H1 (cell line): ENCODE results near the gene ARMH1. TPM values are rescaled to one million over a fixed set of nuclear protein-coding genes. Genes with fewer than 3 reads are reported as not detected.

ENCODE experiments used
- HDAC2 ChIP-seq, 2 experiments: fragments of 300-600 bp in 1 of 2; sonication (generic) in 1 of 2; IDR thresholded peaks; 2 replicates each; pipeline ENCODE4 v1.6.1; 2011 to 2012; ENCODE audit warnings: low read depth in 2 of 2, low read length in 2 of 2, mild to moderate bottlenecking in 2 of 2, moderate library complexity in 2 of 2, borderline replicate concordance in 1 of 2, inconsistent platforms in 1 of 2
- KDM5A ChIP-seq: fragments of 200-600 bp; IDR thresholded peaks from 2 replicates; pipeline ENCODE4 v1.7.1; 2012; ENCODE audit warnings: mild to moderate bottlenecking, low read length, inconsistent platforms, mixed read lengths
- NANOG ChIP-seq: IDR thresholded peaks from 2 replicates; pipeline ENCODE4 v1.6.1; 2011; ENCODE audit warnings: low read length, low read depth, mild to moderate bottlenecking, inconsistent platforms; ENCODE audit not compliant: insufficient read depth, poor library complexity, severe bottlenecking
- POU5F1 ChIP-seq: IDR thresholded peaks from 2 replicates; pipeline ENCODE4 v1.6.1; 2011; ENCODE audit warnings: low read depth, mild to moderate bottlenecking, low read length, moderate library complexity
- RFX5 ChIP-seq: IDR thresholded peaks from 2 replicates; pipeline ENCODE4 v1.6.1; 2011; ENCODE audit warnings: low read depth, low read length, improper control_type of control experiment, borderline replicate concordance
- SP4 ChIP-seq: IDR thresholded peaks from 2 replicates; pipeline ENCODE4 v1.6.1; 2012; ENCODE audit warnings: low read length, inconsistent platforms
- TBP ChIP-seq: IDR thresholded peaks from 2 replicates; pipeline ENCODE4 v1.6.1; 2011; ENCODE audit warnings: low read depth, low read length, improper control_type of control experiment
- YY1 ChIP-seq: IDR thresholded peaks from 2 replicates; pipeline ENCODE4 v1.6.1; 2011; ENCODE audit warnings: low read depth, mild to moderate bottlenecking, low read length
- polyA plus RNA-seq, 7 experiments: library from polyadenylated mRNA; depleted of rRNA in 3 of 7; stranded (reverse) in 5 of 7; unstranded in 2 of 7; fragments of >200 nt in 5 of 7; fragments of 200-250 nt in 2 of 7; gene quantifications; 1 replicate in 5 of 7; 2 replicates in 1 of 7; 4 replicates in 1 of 7; pipeline versions ENCODE4 v1.2.1 to v1.2.3, GENCODE V29; 2011 to 2013; ENCODE audit warnings: missing spikeins in 2 of 7, mixed read lengths in 2 of 7
- total RNA-seq: library from RNA; stranded (reverse); fragmentation: NEBNext Ultra II Directional; extraction: Animal tissue kit (Norgen Biotek cat#: 25700); gene quantifications from 2 replicates; pipeline ENCODE4 v1.2.1, GENCODE V29; 2021
- TF ChIP-seq, protein P1 (sequence below): fragments of 300-600 bp; sonication (generic); IDR thresholded peaks from 2 replicates; pipeline ENCODE4 v1.7.1; 2012; ENCODE audit warnings: low read length, moderate library complexity, mild to moderate bottlenecking, inconsistent platforms; ENCODE audit not compliant: insufficient replicate concordance
- TF ChIP-seq, protein P2 (sequence below): IDR thresholded peaks from 2 replicates; pipeline ENCODE4 v1.6.1; 2012; ENCODE audit warnings: inconsistent platforms

Gene ARMH1
- total and polyA plus RNA-seq, 2 of the 8 experiments (the other 6 are each of a cell fraction or from before 2014, with no cell fraction given) = 0.82 to 0.85 TPM

DNA sequence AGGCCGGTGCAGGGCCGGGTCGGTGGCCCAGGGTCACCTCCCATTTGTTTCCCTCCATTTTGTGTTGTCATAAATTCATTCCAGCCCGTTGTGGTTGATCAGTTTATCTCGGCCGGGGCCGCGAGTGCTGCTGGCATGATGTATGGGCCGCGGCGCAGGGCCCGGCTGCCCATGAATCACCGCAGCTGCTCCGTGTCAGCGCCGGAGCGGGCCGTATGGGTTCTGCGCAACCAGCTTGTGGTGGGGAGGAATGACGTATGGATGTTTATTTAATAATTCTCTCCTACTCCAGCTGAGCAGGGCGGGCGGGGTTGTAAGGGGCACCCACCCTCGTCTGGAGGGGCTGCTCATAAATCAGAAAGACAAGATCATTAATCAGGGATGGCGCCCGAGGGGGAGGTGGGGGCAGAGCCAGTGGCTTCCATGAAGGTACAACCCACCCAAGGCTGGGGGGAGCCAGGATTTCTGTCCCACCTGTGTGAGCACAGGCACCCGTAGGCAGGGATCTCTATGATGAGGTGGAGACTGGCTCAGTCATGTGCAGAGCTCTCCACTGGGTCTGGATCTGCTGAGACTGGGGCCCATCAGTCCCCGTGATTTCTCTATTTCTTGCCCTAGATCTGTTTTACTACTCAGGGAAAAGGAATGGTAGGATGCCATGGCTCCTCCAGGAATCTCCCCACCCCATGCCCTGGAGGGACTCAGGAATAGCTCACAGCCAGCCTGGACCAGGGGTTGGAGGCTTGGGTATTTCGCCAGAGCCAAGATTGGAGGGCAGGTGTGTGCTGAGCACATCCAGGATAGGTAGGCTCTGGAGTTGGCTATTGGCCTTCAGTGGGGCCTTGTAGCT is 28.0 kb upstream of the ARMH1 start (continued):
- TF ChIP-seq, protein P1, sequence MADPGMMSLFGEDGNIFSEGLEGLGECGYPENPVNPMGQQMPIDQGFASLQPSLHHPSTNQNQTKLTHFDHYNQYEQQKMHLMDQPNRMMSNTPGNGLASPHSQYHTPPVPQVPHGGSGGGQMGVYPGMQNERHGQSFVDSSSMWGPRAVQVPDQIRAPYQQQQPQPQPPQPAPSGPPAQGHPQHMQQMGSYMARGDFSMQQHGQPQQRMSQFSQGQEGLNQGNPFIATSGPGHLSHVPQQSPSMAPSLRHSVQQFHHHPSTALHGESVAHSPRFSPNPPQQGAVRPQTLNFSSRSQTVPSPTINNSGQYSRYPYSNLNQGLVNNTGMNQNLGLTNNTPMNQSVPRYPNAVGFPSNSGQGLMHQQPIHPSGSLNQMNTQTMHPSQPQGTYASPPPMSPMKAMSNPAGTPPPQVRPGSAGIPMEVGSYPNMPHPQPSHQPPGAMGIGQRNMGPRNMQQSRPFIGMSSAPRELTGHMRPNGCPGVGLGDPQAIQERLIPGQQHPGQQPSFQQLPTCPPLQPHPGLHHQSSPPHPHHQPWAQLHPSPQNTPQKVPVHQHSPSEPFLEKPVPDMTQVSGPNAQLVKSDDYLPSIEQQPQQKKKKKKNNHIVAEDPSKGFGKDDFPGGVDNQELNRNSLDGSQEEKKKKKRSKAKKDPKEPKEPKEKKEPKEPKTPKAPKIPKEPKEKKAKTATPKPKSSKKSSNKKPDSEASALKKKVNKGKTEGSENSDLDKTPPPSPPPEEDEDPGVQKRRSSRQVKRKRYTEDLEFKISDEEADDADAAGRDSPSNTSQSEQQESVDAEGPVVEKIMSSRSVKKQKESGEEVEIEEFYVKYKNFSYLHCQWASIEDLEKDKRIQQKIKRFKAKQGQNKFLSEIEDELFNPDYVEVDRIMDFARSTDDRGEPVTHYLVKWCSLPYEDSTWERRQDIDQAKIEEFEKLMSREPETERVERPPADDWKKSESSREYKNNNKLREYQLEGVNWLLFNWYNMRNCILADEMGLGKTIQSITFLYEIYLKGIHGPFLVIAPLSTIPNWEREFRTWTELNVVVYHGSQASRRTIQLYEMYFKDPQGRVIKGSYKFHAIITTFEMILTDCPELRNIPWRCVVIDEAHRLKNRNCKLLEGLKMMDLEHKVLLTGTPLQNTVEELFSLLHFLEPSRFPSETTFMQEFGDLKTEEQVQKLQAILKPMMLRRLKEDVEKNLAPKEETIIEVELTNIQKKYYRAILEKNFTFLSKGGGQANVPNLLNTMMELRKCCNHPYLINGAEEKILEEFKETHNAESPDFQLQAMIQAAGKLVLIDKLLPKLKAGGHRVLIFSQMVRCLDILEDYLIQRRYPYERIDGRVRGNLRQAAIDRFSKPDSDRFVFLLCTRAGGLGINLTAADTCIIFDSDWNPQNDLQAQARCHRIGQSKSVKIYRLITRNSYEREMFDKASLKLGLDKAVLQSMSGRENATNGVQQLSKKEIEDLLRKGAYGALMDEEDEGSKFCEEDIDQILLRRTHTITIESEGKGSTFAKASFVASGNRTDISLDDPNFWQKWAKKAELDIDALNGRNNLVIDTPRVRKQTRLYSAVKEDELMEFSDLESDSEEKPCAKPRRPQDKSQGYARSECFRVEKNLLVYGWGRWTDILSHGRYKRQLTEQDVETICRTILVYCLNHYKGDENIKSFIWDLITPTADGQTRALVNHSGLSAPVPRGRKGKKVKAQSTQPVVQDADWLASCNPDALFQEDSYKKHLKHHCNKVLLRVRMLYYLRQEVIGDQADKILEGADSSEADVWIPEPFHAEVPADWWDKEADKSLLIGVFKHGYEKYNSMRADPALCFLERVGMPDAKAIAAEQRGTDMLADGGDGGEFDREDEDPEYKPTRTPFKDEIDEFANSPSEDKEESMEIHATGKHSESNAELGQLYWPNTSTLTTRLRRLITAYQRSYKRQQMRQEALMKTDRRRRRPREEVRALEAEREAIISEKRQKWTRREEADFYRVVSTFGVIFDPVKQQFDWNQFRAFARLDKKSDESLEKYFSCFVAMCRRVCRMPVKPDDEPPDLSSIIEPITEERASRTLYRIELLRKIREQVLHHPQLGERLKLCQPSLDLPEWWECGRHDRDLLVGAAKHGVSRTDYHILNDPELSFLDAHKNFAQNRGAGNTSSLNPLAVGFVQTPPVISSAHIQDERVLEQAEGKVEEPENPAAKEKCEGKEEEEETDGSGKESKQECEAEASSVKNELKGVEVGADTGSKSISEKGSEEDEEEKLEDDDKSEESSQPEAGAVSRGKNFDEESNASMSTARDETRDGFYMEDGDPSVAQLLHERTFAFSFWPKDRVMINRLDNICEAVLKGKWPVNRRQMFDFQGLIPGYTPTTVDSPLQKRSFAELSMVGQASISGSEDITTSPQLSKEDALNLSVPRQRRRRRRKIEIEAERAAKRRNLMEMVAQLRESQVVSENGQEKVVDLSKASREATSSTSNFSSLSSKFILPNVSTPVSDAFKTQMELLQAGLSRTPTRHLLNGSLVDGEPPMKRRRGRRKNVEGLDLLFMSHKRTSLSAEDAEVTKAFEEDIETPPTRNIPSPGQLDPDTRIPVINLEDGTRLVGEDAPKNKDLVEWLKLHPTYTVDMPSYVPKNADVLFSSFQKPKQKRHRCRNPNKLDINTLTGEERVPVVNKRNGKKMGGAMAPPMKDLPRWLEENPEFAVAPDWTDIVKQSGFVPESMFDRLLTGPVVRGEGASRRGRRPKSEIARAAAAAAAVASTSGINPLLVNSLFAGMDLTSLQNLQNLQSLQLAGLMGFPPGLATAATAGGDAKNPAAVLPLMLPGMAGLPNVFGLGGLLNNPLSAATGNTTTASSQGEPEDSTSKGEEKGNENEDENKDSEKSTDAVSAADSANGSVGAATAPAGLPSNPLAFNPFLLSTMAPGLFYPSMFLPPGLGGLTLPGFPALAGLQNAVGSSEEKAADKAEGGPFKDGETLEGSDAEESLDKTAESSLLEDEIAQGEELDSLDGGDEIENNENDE = no peak
- TF ChIP-seq RFX5 (no peak), YY1 (no peak), KDM5A (no peak), NANOG (no peak), HDAC2 (IDR thresholded peaks at IDR 0.05; ENCODE audit: borderline replicate concordance in 1 of 2, low read depth in 2 of 2, low read length in 2 of 2) (no peak), TBP (no peak), POU5F1 (no peak), SP4 (no peak)
- TF ChIP-seq, protein P2, sequence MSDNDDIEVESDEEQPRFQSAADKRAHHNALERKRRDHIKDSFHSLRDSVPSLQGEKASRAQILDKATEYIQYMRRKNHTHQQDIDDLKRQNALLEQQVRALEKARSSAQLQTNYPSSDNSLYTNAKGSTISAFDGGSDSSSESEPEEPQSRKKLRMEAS = no peak
